Measurements from ENCODE around the gene RASL10B.

RASL10B gene

DNA sequence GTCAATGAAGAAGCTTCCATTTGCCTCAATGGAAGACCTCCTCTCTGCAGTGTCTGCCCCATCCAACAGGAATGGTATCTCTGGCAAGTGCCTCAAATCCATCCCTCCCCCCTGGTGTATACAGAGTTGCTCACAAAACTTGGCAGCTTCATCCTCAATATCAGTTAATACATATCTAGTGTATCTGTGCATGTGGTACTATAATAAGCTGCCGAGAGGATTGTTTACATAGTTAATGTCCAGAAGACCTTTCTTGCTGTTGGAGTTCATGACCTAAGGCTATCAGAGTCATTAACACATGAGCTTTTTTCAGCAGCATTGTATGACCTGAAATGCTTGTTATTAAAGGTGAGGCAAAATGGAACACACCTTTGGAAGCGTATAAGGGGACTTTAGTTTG lies 14.0 kb upstream of the RASL10B start:
- no peak for DNase-seq (ENCODE audit: low spot score)

DNA sequence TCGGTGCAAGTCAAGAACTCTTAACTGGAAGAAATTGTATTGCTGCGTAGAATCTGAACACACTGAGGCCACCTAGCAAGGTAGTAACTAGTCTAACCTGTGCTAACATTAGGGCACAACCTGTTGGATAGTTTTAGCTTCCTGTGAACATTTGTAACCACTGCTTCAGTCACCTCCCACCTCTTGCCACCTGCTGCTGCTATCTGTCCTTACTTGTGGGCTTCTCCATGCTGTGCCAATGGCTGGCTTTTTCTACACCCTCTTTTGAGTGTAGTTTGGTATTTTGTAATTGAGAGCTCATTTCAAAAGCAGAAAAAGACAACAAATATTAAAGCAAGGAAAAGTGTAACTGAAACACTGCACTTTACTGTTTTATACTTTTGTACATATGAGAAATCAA lies 7.7 kb upstream of the RASL10B start:
- no peak for DNase-seq (ENCODE audit: low spot score)

- no peak for DNase-seq (ENCODE audit: low spot score)
Observed at GRCh38 chr17:35725058-35725457, 6.4 kb upstream of the RASL10B start.

DNA sequence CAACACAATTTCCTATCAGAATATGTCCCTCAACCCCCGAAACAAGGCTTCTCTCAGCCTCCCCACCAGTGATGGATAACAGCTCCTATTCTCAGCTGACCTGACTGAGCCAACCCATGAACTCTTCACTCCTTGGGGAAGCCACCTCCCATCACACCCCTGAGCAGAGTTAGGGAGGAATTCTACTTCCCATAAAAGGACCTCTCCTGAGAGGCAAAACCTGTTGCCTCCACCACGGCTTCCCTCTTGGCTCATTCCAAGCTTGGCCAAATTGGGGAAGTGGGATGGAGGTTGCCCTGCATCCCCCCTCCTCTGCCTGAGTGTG lies 5.7 kb upstream of the RASL10B start:
- DNase-seq (ENCODE audit: low spot score), result no peak

GRCh38 chr17:35726127-35726952 lies 5.1 kb upstream of the RASL10B start:
- DNase-seq (ENCODE audit: low spot score), result peak; percentile 89

DNA sequence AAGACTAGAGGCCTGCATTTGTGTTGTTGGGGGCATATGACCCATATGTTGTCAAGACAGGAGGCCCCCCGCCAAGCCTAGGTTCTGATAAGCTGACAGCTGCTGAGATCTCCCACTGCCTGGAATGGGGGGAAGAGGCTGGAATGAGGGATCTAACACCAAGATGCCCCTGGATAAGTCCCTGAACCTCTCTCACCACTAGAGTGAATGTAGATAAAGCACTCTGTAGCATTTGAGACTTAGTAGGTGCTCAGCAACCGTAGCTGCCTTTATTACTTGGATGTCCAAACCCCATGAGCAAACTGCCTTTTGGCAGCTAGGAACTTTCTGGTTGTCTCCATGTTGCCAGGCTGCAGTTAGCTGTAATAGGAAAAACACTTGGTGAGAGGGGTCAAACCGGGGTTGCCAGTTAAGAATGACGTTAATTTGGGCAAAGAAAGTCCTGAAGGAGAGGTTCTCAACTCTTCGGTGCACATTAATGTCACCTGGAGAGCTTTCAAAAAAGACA lies 4.4 kb upstream of the RASL10B start:
- DNase-seq (ENCODE audit: low spot score), result no peak

GRCh38 chr17:35727635-35728034 lies 3.8 kb upstream of the RASL10B start:
- DNase-seq (ENCODE audit: low spot score), result no peak

GRCh38 chr17:35728551-35728950 lies 2.9 kb upstream of the RASL10B start:
- no peak for DNase-seq (ENCODE audit: low spot score)

DNA sequence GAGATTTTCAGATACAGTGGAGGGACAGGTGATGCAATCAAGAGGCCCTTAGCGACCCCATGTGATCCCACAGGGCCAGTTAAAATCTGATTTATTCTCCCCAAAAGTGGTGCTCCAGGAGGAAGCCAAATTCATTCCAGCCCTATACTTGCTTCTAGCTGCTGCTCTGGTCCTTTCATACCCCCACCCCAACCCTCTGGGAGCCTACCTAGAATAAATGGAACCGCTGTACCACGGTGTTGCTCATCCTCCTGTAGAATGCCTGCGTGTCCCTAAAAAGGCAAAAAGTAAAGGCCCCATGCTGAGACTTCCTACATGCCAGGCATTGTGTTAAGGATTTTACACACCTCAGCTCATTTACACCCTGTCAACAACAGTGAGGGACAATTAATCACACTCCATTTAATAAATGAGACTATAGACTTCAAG lies 2.0 kb upstream of the RASL10B start:
- DNase-seq (ENCODE audit: low spot score), result no peak

DNA sequence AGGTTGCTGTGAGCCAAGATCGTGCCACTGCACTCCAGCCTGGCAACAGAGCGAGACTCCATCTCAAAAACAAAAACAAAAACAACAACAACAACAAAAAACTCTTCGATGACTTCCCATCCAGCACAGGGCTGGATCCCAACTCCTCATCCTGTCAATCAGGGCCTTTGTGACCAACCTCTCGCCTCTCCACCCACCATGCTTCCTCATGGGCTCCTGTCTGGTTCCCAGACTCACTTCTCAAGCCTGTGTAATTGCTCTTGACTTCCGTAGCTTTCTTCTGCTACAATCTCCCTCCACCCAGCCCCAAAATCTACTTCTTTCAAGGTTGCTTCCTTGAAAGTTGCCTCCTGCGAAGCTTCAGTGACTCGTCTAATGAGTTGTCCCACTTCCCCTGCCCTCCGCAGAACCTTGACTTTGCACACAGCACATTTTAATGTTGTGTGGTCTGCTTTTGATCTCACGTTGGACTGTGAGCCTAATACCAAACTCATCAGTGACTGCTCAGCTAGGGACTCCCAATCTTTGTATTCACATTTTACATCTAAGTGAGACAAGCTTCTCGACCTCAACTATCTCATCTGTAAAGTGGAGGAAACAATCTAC lies 936 bp upstream of the RASL10B start:
- DNase-seq (ENCODE audit: low spot score), result no peak

DNA sequence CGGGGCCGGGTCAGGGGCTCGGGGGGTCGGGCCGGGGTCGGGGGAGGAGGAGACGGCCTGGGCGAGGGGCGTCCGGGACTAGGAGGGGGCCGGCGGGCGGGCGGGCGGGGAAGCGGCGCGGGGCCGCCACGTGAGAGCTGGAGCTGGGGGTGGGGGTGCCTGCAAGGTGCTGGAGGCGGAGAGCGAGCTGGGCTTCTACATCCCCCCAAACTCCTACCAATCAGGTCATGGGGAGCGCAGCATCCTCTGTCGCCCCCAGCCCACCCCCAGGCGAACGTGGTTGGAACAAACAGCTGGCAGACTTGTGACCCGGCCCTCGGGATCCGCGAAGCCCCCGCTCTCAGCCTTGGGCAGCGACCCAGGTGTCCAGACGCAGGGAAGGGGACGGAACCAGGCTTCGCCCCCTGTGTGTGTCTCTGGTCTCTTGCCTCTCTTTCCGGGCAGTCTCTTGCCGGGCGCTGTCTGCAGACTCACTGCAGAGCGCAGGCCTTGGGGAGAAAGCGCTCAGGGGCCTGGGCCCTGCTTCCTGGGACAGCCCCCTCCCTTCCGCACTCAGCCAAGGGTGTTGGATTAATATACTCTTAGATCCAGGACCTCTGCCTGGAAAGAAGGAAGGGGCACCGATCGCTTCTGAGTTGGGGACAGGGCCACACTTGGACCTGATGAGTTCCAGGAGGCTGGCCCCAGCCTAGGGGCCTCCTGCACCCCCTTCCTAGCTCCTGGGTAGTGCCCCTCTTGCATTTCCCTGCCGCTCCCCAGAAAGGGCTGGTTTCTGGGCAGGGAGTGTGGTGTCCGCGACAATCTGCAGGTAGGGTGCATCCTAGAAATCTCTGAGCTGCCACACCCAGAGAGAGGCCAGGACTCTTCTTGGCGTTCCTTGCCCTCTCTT lies 722 bp downstream of the RASL10B start:
- no peak for DNase-seq (ENCODE audit: low spot score)

- no peak for DNase-seq (ENCODE audit: low spot score)
Observed at GRCh38 chr17:35732806-35733136, 1.3 kb downstream of the RASL10B start.

- DNase-seq (ENCODE audit: low spot score), result no peak
Observed at GRCh38 chr17:35733366-35733765, 1.9 kb downstream of the RASL10B start.

DNA sequence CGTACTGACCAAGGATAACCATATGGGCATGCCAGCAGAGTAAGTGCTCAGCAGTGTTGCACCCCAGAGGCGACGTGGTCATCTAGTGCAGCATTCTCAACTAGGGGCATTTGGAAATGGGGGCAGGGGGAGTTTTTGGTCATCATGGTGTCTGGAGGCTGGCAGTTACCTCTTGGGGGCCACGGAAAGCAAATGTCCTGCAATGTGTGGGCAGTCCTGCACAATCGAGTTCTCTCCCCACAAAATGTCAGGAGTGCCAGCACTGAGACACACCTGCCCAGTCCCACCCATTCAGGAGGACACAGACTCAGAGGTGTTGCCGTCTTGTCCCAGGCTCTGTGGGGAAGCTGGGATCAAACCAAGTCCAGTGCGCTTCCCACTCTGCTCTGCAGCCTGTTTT lies 3.0 kb downstream of the RASL10B start:
- DNase-seq (ENCODE audit: low spot score), result no peak

GRCh38 chr17:35735036-35735805 lies 3.8 kb downstream of the RASL10B start:
- DNase-seq (ENCODE audit: low spot score), result no peak

DNA sequence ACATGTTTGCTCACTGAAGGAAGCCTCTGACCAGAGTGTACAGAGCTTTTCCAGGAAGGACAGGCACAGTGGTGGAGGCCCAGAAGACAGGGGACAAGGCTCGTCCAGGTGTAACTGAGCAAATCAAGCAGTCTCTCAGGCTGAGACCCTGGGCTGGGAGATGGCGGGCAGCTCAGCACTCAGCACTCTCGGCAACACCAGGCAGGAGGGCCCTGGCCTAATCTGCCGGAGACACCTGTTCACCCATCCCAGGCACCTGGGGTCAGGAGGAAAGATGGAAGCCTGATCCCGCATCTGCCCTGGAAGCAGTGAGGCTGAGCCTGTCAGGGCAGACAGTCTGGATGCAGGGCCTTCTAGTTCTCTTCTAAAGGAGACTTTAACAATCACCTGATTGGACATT lies 4.8 kb downstream of the RASL10B start:
- DNase-seq (ENCODE audit: low spot score), result no peak

- DNase-seq (ENCODE audit: low spot score), result no peak
Observed at GRCh38 chr17:35738519-35739133, 7.2 kb downstream of the RASL10B start.

GRCh38 chr17:35740216-35740615 lies 8.8 kb downstream of the RASL10B start:
- no peak for DNase-seq (ENCODE audit: low spot score)

GRCh38 chr17:35740997-35741931 lies 9.8 kb downstream of the RASL10B start:
- no peak for DNase-seq (ENCODE audit: low spot score)

DNA sequence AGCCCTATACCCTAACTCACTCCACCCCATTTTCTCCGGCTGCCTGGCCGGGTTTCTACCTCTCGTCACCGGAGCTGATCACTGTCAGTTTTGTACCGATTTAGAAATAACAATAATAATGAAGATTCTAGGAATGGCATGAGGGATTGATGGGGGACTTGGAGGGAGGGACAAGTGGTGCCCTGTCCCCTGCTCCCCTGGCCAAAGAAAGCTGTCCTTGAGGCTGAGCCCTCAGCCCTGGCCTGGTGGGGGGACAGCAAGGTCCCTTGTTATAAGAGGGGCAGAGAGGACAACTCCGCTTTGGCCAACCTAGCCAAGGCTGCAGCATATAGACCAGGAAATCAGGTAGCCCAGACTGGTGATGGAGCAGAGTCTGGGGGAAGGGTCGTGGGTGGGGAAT lies 11.1 kb downstream of the RASL10B start:
- DNase-seq (ENCODE audit: low spot score), result no peak

Data from HuH-7.5 (cell line).